HL-60/S4 (cell line): ENCODE results near the gene ZNF282.

ENCODE experiments used
- in situ Hi-C: fragments of 300-500 bp; cut with MboI; formaldehyde crosslinking; loops from 2 replicates; pipeline ENCODE4 v1.14.3; 2022; ENCODE audit warnings: low sequenced_read_pairs

The ZNF282 gene

GRCh38 chr7:149188637-149189259 is 6.6 kb upstream of the ZNF282 start:
- in situ Hi-C loops = no loop called here

- in situ Hi-C loops = no loop called here
Measured at GRCh38 chr7:149191851-149192250, 3.5 kb upstream of the ZNF282 start.

- in situ Hi-C loops = no loop called here
Measured at GRCh38 chr7:149194799-149195179, 557 bp upstream of the ZNF282 start.

GRCh38 chr7:149196151-149196704 is 882 bp downstream of the ZNF282 start:
- in situ Hi-C loops = no loop called here

- in situ Hi-C loops = no loop called here
Measured at GRCh38 chr7:149196705-149197171, 1.4 kb downstream of the ZNF282 start.

- in situ Hi-C loops = no loop called here
Measured at GRCh38 chr7:149197675-149198074, 2.3 kb downstream of the ZNF282 start.

- in situ Hi-C loops = no loop called here
Measured at GRCh38 chr7:149198161-149198816, 2.9 kb downstream of the ZNF282 start.

GRCh38 chr7:149199234-149199995 is 4.1 kb downstream of the ZNF282 start:
- in situ Hi-C loops = no loop called here

- in situ Hi-C loops = no loop called here
Measured at GRCh38 chr7:149202831-149203231, 7.5 kb downstream of the ZNF282 start.

GRCh38 chr7:149205690-149206381 is 10.5 kb downstream of the ZNF282 start:
- in situ Hi-C loops = no loop called here

- in situ Hi-C loops = no loop called here
Measured at GRCh38 chr7:149207324-149208035, 12.1 kb downstream of the ZNF282 start.

GRCh38 chr7:149209518-149210269 is 14.3 kb downstream of the ZNF282 start:
- in situ Hi-C loops = no loop called here

- in situ Hi-C loops = no loop called here
Measured at GRCh38 chr7:149210551-149210950, 15.2 kb downstream of the ZNF282 start.

- in situ Hi-C loops = no loop called here
Measured at GRCh38 chr7:149214020-149214720, 18.8 kb downstream of the ZNF282 start.

- in situ Hi-C loops = no loop called here
Measured at GRCh38 chr7:149216402-149216801, 21.1 kb downstream of the ZNF282 start.

- in situ Hi-C loops = no loop called here
Measured at GRCh38 chr7:149217570-149217969, 22.2 kb downstream of the ZNF282 start.

GRCh38 chr7:149218469-149219420 is 23.4 kb downstream of the ZNF282 start:
- in situ Hi-C loops = no loop called here

GRCh38 chr7:149220534-149220933 is 25.2 kb downstream of the ZNF282 start:
- in situ Hi-C loops = no loop called here
